Brain microvascular endothelial cell (primary cell): ENCODE measurements around the gene MYEOV.

Source experiments
- DNase-seq: peaks from one replicate; pipeline ENCODE4 v3.0.0-alpha.2; 2020
- H3K27ac ChIP-seq: fragments of 250-450 bp; sonication (Bioruptor Pico); 2 replicates; pipeline ENCODE4 v1.5.1; 2020; ENCODE audit warnings: mild to moderate bottlenecking, moderate library complexity
- H3K27me3 ChIP-seq: fragments of 250-450 bp; sonication (Bioruptor Pico); replicated peaks from 2 replicates; pipeline ENCODE4 v1.5.1; 2020; ENCODE audit warnings: mild to moderate bottlenecking
- H3K36me3 ChIP-seq: fragments of 250-450 bp; sonication (Bioruptor Pico); replicated peaks from 2 replicates; pipeline ENCODE4 v1.5.1; 2020; ENCODE audit warnings: mild to moderate bottlenecking
- H3K4me3 ChIP-seq: 2 replicates; pipeline ENCODE4 v1.5.1; 2011; ENCODE audit warnings: low read depth, mild to moderate bottlenecking, control low read depth, low read length, moderate library complexity
- CTCF ChIP-seq: IDR thresholded peaks from 2 replicates; pipeline ENCODE4 v1.5.1; 2011; ENCODE audit warnings: low read depth, mild to moderate bottlenecking, moderate library complexity, low read length, control low read depth, inconsistent platforms; ENCODE audit errors: missing control alignments
- in situ Hi-C: cut with HindIII; loops from 2 replicates; pipeline ENCODE4 v1.10.0; 2017; ENCODE audit warnings: low sequenced_read_pairs, low pct_ligation_motif_present

Gene MYEOV

GRCh38 chr11:69257134-69257533 is 36.8 kb upstream of the MYEOV start:
- Histone ChIP-seq H3K27ac (no peak overlapping the region), H3K36me3 (no peaks in the 10 kb centered on the region), H3K27me3 (no peaks in the 10 kb centered on the region), H3K4me3 (no peak overlapping the region)
- DNase-seq: no peak
- TF ChIP-seq CTCF: no peak
- in situ Hi-C loops: no loop called here

GRCh38 chr11:69257838-69258658 is 35.9 kb upstream of the MYEOV start:
- H3K4me3 ChIP-seq: no peak overlapping the region
- no peak for DNase-seq
- TF ChIP-seq CTCF: no peak
- no peak overlapping the region for H3K27ac ChIP-seq
- H3K36me3 ChIP-seq: no peaks in the 10 kb centered on the region
- H3K27me3 ChIP-seq: no peaks in the 10 kb centered on the region
- in situ Hi-C loops: no loop called here

GRCh38 chr11:69259096-69259495 is 34.9 kb upstream of the MYEOV start:
- Histone ChIP-seq H3K4me3 (no peak overlapping the region), H3K36me3 (no peaks in the 10 kb centered on the region), H3K27ac (no peak overlapping the region), H3K27me3 (no peaks in the 10 kb centered on the region)
- in situ Hi-C loops: no loop called here
- no peak for TF ChIP-seq CTCF
- no peak for DNase-seq

- H3K27me3 ChIP-seq: no peaks in the 10 kb centered on the region
- H3K36me3 ChIP-seq: no peaks in the 10 kb centered on the region
- in situ Hi-C loops: no loop called here
- TF ChIP-seq CTCF: no peak
- DNase-seq: no peak
- H3K4me3 ChIP-seq: no peak overlapping the region
- no peak overlapping the region for H3K27ac ChIP-seq
Observed at GRCh38 chr11:69260622-69261021, 33.3 kb upstream of the MYEOV start.

GRCh38 chr11:69261116-69261515 is 32.8 kb upstream of the MYEOV start:
- Histone ChIP-seq H3K4me3 (no peak overlapping the region), H3K27ac (no peak overlapping the region), H3K27me3 (no peaks in the 10 kb centered on the region), H3K36me3 (no peaks in the 10 kb centered on the region)
- no peak for TF ChIP-seq CTCF
- DNase-seq: no peak
- in situ Hi-C loops: no loop called here
